ENCODE data around the gene OTULINL. TPM values are rescaled to one million over a fixed set of nuclear protein-coding genes. Genes with fewer than 3 reads are reported as not detected.

Gene OTULINL
- total and polyA plus RNA-seq, 2 donors (not counting 1 experiment from before 2014, with no cell fraction given) = 0.17 to 2.4 TPM

DNA sequence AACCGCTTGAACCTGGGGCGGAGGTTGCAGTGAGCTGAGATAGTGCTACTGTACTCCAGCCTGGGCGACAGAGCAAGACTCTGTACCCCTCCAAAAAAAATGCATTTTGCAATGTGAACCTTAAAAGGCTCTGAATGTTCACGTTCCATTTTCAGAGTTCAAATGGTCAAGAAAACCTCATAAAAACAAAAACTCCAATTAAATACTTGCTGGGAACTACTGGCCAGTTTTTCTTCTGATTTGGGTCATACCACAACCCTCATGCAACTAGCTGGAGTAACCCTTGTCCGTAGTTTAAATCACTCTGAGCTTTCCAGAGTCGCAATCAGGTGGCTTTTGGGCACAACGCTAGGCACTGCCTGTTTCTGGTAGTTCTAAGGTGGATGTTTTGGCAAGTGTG lies 2.3 kb upstream of the OTULINL start:
- Histone ChIP-seq H3K9ac (ENCODE audit: insufficient read depth, low read length) (no peak overlapping the region), H3K9me3 (ENCODE audit: control insufficient read depth, insufficient read depth, low read depth, low read length) (no peaks in the 10 kb centered on the region), H3K4me1 (ENCODE audit: control insufficient read depth, extremely low read depth, insufficient read depth, low read length) (no peaks in the 10 kb centered on the region), H4K20me1 (ENCODE audit: control insufficient read depth, extremely low read depth, insufficient read depth, low read length) (no peaks in the 10 kb centered on the region), H3K4me3 (replicated peaks in 1 of 4; ENCODE audit: control extremely low read depth in 1 of 4, insufficient read depth in 1 of 4, low read depth in 3 of 4, low read length in 4 of 4) (no peak overlapping the region), H3K79me2 (ENCODE audit: control insufficient read depth, insufficient read depth, low read length) (no peaks in the 10 kb centered on the region), H3K27me3 (ENCODE audit: control insufficient read depth, insufficient read depth, low read length) (peaks cover 6% of the 10 kb centered on the region), H3K27ac (ENCODE audit: insufficient read depth, low read length) (no peak overlapping the region), H3K4me2 (ENCODE audit: extremely low read depth, insufficient read depth, low read length) (no peak overlapping the region), H3K36me3 (ENCODE audit: control insufficient read depth, insufficient read depth, low read length) (no peaks in the 10 kb centered on the region), H2AFZ (ENCODE audit: low read length) (no peak overlapping the region)
- TF ChIP-seq, protein P1, sequence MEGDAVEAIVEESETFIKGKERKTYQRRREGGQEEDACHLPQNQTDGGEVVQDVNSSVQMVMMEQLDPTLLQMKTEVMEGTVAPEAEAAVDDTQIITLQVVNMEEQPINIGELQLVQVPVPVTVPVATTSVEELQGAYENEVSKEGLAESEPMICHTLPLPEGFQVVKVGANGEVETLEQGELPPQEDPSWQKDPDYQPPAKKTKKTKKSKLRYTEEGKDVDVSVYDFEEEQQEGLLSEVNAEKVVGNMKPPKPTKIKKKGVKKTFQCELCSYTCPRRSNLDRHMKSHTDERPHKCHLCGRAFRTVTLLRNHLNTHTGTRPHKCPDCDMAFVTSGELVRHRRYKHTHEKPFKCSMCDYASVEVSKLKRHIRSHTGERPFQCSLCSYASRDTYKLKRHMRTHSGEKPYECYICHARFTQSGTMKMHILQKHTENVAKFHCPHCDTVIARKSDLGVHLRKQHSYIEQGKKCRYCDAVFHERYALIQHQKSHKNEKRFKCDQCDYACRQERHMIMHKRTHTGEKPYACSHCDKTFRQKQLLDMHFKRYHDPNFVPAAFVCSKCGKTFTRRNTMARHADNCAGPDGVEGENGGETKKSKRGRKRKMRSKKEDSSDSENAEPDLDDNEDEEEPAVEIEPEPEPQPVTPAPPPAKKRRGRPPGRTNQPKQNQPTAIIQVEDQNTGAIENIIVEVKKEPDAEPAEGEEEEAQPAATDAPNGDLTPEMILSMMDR (conservative IDR thresholded peaks at IDR 0.05 in 1 of 2, IDR thresholded peaks at IDR 0.05 in 1 of 2; ENCODE audit: low read depth in 1 of 2, low read length in 2 of 2) = no peak
- no peak for TF ChIP-seq EZH2 (IDR thresholded peaks at IDR 0.05; ENCODE audit: low read length, missing control alignments)
- no peak for DNase-seq (ENCODE audit: low read depth in 2 of 2)

DNA sequence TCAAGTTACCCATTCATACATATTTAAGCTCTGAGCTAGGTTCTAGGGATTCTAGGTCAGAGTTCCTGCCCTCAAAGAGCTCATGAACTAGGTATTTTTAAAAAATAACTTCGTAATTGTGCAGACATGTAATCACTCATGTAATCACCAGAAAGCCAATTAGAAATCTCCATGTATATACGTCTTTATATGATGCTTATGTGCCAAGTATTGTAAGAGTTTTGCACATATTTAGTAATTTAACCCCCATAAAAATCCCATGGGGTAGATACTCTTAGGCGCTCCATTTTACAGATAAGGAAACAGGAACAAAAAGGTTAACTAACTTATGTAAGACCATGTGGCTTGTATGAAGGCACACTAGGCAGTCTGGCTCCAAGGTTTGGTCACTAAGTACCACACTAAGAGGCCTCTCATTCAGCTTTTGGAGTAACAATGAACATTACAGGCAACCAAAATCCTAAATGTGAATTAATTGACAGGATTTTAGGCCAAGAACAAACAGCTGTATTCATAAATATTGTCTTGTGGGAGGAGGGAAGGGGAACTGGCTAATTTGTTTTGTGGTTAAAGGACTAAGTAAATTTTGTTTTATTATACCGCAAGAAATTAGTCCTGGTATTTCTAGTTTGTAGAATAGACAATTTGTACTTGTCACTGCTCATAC lies 1.7 kb upstream of the OTULINL start:
- no peaks in the 10 kb centered on the region for H3K4me1 ChIP-seq (ENCODE audit: control insufficient read depth, extremely low read depth, insufficient read depth, low read length)
- no peak overlapping the region for H3K4me3 ChIP-seq (replicated peaks in 1 of 4; ENCODE audit: control extremely low read depth in 1 of 4, insufficient read depth in 1 of 4, low read depth in 3 of 4, low read length in 4 of 4)
- no peaks in the 10 kb centered on the region for H3K9me3 ChIP-seq (ENCODE audit: control insufficient read depth, insufficient read depth, low read depth, low read length)
- H3K36me3 ChIP-seq (ENCODE audit: control insufficient read depth, insufficient read depth, low read length) = no peaks in the 10 kb centered on the region
- TF ChIP-seq EZH2 (IDR thresholded peaks at IDR 0.05; ENCODE audit: low read length, missing control alignments) = no peak
- TF ChIP-seq, protein P1 (conservative IDR thresholded peaks at IDR 0.05 in 1 of 2, IDR thresholded peaks at IDR 0.05 in 1 of 2; ENCODE audit: low read depth in 1 of 2, low read length in 2 of 2) = no peak
- no peaks in the 10 kb centered on the region for H4K20me1 ChIP-seq (ENCODE audit: control insufficient read depth, extremely low read depth, insufficient read depth, low read length)
- no peak overlapping the region for H3K27ac ChIP-seq (ENCODE audit: insufficient read depth, low read length)
- peaks cover 9% of the 10 kb centered on the region for H3K27me3 ChIP-seq (ENCODE audit: control insufficient read depth, insufficient read depth, low read length)
- H3K4me2 ChIP-seq (ENCODE audit: extremely low read depth, insufficient read depth, low read length) = no peak overlapping the region
- H3K9ac ChIP-seq (ENCODE audit: insufficient read depth, low read length) = no peak overlapping the region
- DNase-seq (ENCODE audit: low read depth in 2 of 2) = no peak
- no peaks in the 10 kb centered on the region for H3K79me2 ChIP-seq (ENCODE audit: control insufficient read depth, insufficient read depth, low read length)
- no peak overlapping the region for H2AFZ ChIP-seq (ENCODE audit: low read length)

DNA sequence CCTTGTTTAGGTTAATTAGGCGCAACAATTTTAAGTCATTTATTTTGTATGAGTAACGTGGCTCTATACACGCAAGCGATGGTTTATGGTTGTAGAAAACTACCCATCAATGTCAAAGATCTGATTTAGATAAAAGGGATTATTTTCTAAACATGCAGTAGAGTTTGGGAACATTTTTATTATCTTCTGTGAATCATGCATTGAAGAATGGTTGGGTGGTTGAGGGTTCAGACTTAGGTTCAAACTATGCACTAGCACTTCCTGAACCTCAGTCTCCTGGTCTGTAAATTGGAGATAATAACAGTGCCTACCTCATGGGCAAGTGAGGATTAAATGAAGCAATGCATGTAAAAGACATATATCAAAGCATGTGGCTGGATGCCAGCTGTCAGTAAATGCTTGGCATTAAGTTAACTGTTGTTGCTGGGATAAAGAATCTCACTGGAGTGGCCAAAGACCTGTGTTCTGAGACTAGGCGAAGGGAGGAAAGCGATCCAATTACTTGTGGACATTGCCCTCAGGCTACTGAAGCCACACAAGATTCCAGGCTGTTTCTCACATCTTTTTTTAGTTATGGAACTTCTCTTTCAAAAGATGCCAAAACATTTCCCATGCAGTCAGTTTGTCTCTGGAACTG lies 1.1 kb upstream of the OTULINL start:
- no peak overlapping the region for H3K4me3 ChIP-seq (replicated peaks in 1 of 4; ENCODE audit: control extremely low read depth in 1 of 4, insufficient read depth in 1 of 4, low read depth in 3 of 4, low read length in 4 of 4)

More for the DNA sequence above, 1.1 kb upstream of the OTULINL start:
- Histone ChIP-seq H3K4me2 (ENCODE audit: extremely low read depth, insufficient read depth, low read length) (no peak overlapping the region), H4K20me1 (ENCODE audit: control insufficient read depth, extremely low read depth, insufficient read depth, low read length) (no peaks in the 10 kb centered on the region), H3K9ac (ENCODE audit: insufficient read depth, low read length) (no peak overlapping the region), H3K36me3 (ENCODE audit: control insufficient read depth, insufficient read depth, low read length) (no peaks in the 10 kb centered on the region), H2AFZ (ENCODE audit: low read length) (no peak overlapping the region), H3K79me2 (ENCODE audit: control insufficient read depth, insufficient read depth, low read length) (no peaks in the 10 kb centered on the region), H3K27me3 (ENCODE audit: control insufficient read depth, insufficient read depth, low read length) (peaks cover 12% of the 10 kb centered on the region), H3K27ac (ENCODE audit: insufficient read depth, low read length) (no peak overlapping the region), H3K4me1 (ENCODE audit: control insufficient read depth, extremely low read depth, insufficient read depth, low read length) (no peaks in the 10 kb centered on the region), H3K9me3 (ENCODE audit: control insufficient read depth, insufficient read depth, low read depth, low read length) (no peaks in the 10 kb centered on the region)
- peak; percentile 10 to 78 for DNase-seq (ENCODE audit: low read depth in 2 of 2)
- TF ChIP-seq EZH2 (IDR thresholded peaks at IDR 0.05; ENCODE audit: low read length, missing control alignments) = no peak
- TF ChIP-seq, protein P1 (conservative IDR thresholded peaks at IDR 0.05 in 1 of 2, IDR thresholded peaks at IDR 0.05 in 1 of 2; ENCODE audit: low read depth in 1 of 2, low read length in 2 of 2) = no peak

Data from fibroblast of lung (primary cell).